IMR-90 (cell line): ENCODE measurements around the gene GLTPD2. TPM values are rescaled to one million over a fixed set of nuclear protein-coding genes. Genes with fewer than 3 reads are reported as not detected.

Experiments used
- ATAC-seq: fragments of 200-7000 bp; cut with Tn5 transposase; 2 replicates; pipeline ENCODE4 v1.9.1; 2020; ENCODE audit warnings: low read depth, mild to moderate bottlenecking, moderate library complexity
- BruUV-seq: library from RNA; stranded (reverse); fragments of 400-500 nt; replicated peaks from 2 replicates; lab custom pipeline; 2021; lab: Mats Ljungman, UMichigan
- CTCF ChIA-PET: fragments of 300-600 bp; formaldehyde crosslinking; extraction: SDS; loops from one replicate; lab custom pipeline; 2021; ENCODE audit warnings: antibody characterized with exemption; lab: Yijun Ruan, JAX
- POLR2A ChIA-PET: fragments of 300-600 bp; sonication (Branson Sonifier 250); formaldehyde crosslinking; loops from one replicate; lab custom pipeline; 2022; ENCODE audit warnings: antibody characterized with exemption; ENCODE audit not compliant: unreplicated experiment; lab: Charles Lee
- DNase-seq: peaks from one replicate; pipeline ENCODE4 v3.0.0; 2013
- H2AFZ ChIP-seq: replicated peaks from 2 replicates; pipeline ENCODE3; 2013; ENCODE audit warnings: low read length, mild to moderate bottlenecking; ENCODE audit not compliant: poor library complexity
- H2AK5ac ChIP-seq: 2 replicates; pipeline ENCODE4 v1.6.1; 2013; ENCODE audit warnings: low read depth, low read length, inconsistent platforms
- H2AK9ac ChIP-seq: replicated peaks from 2 replicates; pipeline ENCODE3; 2013; ENCODE audit warnings: mild to moderate bottlenecking, low read depth, low read length, moderate library complexity; ENCODE audit not compliant: poor library complexity
- H2BK120ac ChIP-seq: 2 replicates; pipeline ENCODE4 v1.6.1; 2013; ENCODE audit warnings: low read depth, low read length, inconsistent platforms
- H2BK15ac ChIP-seq: 3 replicates; pipeline ENCODE4 v1.6.1; 2013; ENCODE audit warnings: low read depth, low read length, inconsistent platforms
- H2BK20ac ChIP-seq: 2 replicates; pipeline ENCODE4 v1.6.1; 2013; ENCODE audit warnings: low read depth, mild to moderate bottlenecking, inconsistent platforms, low read length, moderate library complexity
- H2BK5ac ChIP-seq: 2 replicates; pipeline ENCODE4 v1.6.1; 2013; ENCODE audit warnings: mild to moderate bottlenecking, low read depth, low read length, inconsistent platforms; ENCODE audit not compliant: poor library complexity, severe bottlenecking
- H3K14ac ChIP-seq: replicated peaks from 2 replicates; pipeline ENCODE4 v1.6.1; 2013; ENCODE audit warnings: low read depth, low read length, inconsistent platforms
- H3K18ac ChIP-seq: 2 replicates; pipeline ENCODE4 v1.6.1; 2013; ENCODE audit warnings: low read depth, low read length, control low read depth
- H3K23ac ChIP-seq: 2 replicates; pipeline ENCODE4 v1.6.1; 2013; ENCODE audit warnings: low read depth, low read length, inconsistent platforms
- H3K27ac ChIP-seq: 2 replicates; pipeline ENCODE4 v1.5.1; 2013; ENCODE audit warnings: mild to moderate bottlenecking, control low read depth, low read length; ENCODE audit not compliant: insufficient read depth
- H3K27me3 ChIP-seq: 2 replicates; pipeline ENCODE4 v1.6.1; 2013; ENCODE audit warnings: low read length; ENCODE audit not compliant: control insufficient read depth, insufficient read depth
- H3K36me3 ChIP-seq: 2 replicates; pipeline ENCODE4 v1.6.1; 2013; ENCODE audit warnings: low read length, mixed read lengths; ENCODE audit not compliant: control insufficient read depth, insufficient read depth
- H3K4ac ChIP-seq: 2 replicates; pipeline ENCODE4 v1.6.1; 2013; ENCODE audit warnings: low read depth, low read length, inconsistent platforms
- H3K4me1 ChIP-seq: 2 replicates; pipeline ENCODE4 v1.6.1; 2013; ENCODE audit warnings: low read length, mixed read lengths; ENCODE audit not compliant: control insufficient read depth, insufficient read depth
- H3K4me2 ChIP-seq: 2 replicates; pipeline ENCODE4 v1.6.1; 2013; ENCODE audit warnings: low read depth, mild to moderate bottlenecking, control low read depth, low read length, moderate library complexity
- H3K4me3 ChIP-seq: 2 replicates; pipeline ENCODE4 v1.5.1; 2013; ENCODE audit warnings: low read depth, mild to moderate bottlenecking, control low read depth, low read length, moderate library complexity; ENCODE audit not compliant: insufficient read depth
- H3K56ac ChIP-seq: 2 replicates; pipeline ENCODE4 v1.6.1; 2013; ENCODE audit warnings: low read length, inconsistent platforms; ENCODE audit not compliant: insufficient read depth; ENCODE audit errors: extremely low read depth
- H3K79me1 ChIP-seq, 2 experiments: 2 replicates each; pipeline ENCODE4 v1.6.1; 2013; ENCODE audit warnings: low read length in 2 of 2, inconsistent platforms in 1 of 2, low read depth in 1 of 2
- H3K9ac ChIP-seq: 2 replicates; pipeline ENCODE4 v1.6.1; 2013; ENCODE audit warnings: low read depth, low read length, control low read depth
- H3K9me1 ChIP-seq: 2 replicates; pipeline ENCODE4 v1.6.1; 2013; ENCODE audit warnings: low read length, inconsistent platforms; ENCODE audit not compliant: insufficient read depth
- H3K9me3 ChIP-seq: 2 replicates; pipeline ENCODE4 v1.6.1; 2013; ENCODE audit warnings: low read length; ENCODE audit not compliant: control insufficient read depth, insufficient read depth
- H4K20me1 ChIP-seq: 2 replicates; pipeline ENCODE4 v1.6.1; 2013; ENCODE audit warnings: low read length, inconsistent platforms; ENCODE audit not compliant: insufficient read depth
- H4K5ac ChIP-seq: 2 replicates; pipeline ENCODE4 v1.6.1; 2013; ENCODE audit warnings: mild to moderate bottlenecking, low read depth, low read length, control low read depth
- H4K8ac ChIP-seq, 2 experiments: 2 replicates each; pipeline ENCODE4 v1.6.1; 2013; ENCODE audit warnings: low read depth in 2 of 2, low read length in 2 of 2, control low read depth in 1 of 2, inconsistent platforms in 1 of 2
- H4K91ac ChIP-seq: 2 replicates; pipeline ENCODE4 v1.6.1; 2013; ENCODE audit warnings: low read depth, low read length, inconsistent platforms; ENCODE audit not compliant: insufficient read depth
- BHLHE40 ChIP-seq: fragments of 150-350 bp; IDR thresholded peaks from 2 replicates; pipeline ENCODE4 v1.6.1; 2016; ENCODE audit warnings: mild to moderate bottlenecking, low read depth, low read length
- CEBPB ChIP-seq: IDR thresholded peaks from 2 replicates; pipeline ENCODE4 v1.6.1; 2012; ENCODE audit warnings: low read depth, low read length, improper control_type of control experiment
- CHD1 ChIP-seq: IDR thresholded peaks from 2 replicates; pipeline ENCODE4 v1.6.1; 2012; ENCODE audit warnings: low read depth, low read length, improper control_type of control experiment
- ELK1 ChIP-seq: fragments of 150-350 bp; IDR thresholded peaks from 2 replicates; pipeline ENCODE4 v1.6.1; 2016; ENCODE audit warnings: low read depth, mild to moderate bottlenecking, low read length, moderate library complexity, borderline replicate concordance
- FOS ChIP-seq: fragments of 150-350 bp; IDR thresholded peaks from 2 replicates; pipeline ENCODE4 v1.6.1; 2016; ENCODE audit warnings: low read depth, low read length
- MAFK ChIP-seq: IDR thresholded peaks from 2 replicates; pipeline ENCODE4 v1.6.1; 2012; ENCODE audit warnings: low read depth, low read length, improper control_type of control experiment
- MAZ ChIP-seq: IDR thresholded peaks from 2 replicates; pipeline ENCODE4 v1.6.1; 2012; ENCODE audit warnings: low read depth, mild to moderate bottlenecking, low read length, improper control_type of control experiment, moderate library complexity, borderline replicate concordance
- MXI1 ChIP-seq: IDR thresholded peaks from 2 replicates; pipeline ENCODE4 v1.6.1; 2012; ENCODE audit warnings: low read depth, mild to moderate bottlenecking, low read length, moderate library complexity, borderline replicate concordance
- NFE2L2 ChIP-seq: fragments of 150-350 bp; IDR thresholded peaks from 2 replicates; pipeline ENCODE4 v1.6.1; 2016; ENCODE audit warnings: low read depth, mild to moderate bottlenecking, low read length
- POLR2A ChIP-seq: IDR thresholded peaks from 2 replicates; pipeline ENCODE4 v1.6.1; 2012; ENCODE audit warnings: mild to moderate bottlenecking, low read depth, low read length
- RAD21 ChIP-seq: IDR thresholded peaks from 2 replicates; pipeline ENCODE4 v1.6.1; 2012; ENCODE audit warnings: low read length, improper control_type of control experiment
- RCOR1 ChIP-seq: IDR thresholded peaks from 2 replicates; pipeline ENCODE4 v1.6.1; 2012; ENCODE audit warnings: mild to moderate bottlenecking, low read length, improper control_type of control experiment; ENCODE audit not compliant: insufficient replicate concordance
- RFX5 ChIP-seq: IDR thresholded peaks from 2 replicates; pipeline ENCODE4 v1.8.0; 2012; ENCODE audit warnings: low read depth, mild to moderate bottlenecking, low read length, moderate library complexity
- SMC3 ChIP-seq: fragments of 150-350 bp; IDR thresholded peaks from 2 replicates; pipeline ENCODE4 v1.6.1; 2016; ENCODE audit warnings: low read depth, mild to moderate bottlenecking, antibody characterized with exemption, low read length, moderate library complexity
- WGBS, 2 experiments: methylation state at CpG; one replicate each; pipeline versions ENCODE4 v1.1.5 to v1.1.7; 2013; ENCODE audit warnings: missing lambda C conversion rate in 2 of 2; ENCODE audit not compliant: insufficient read length in 1 of 2; ENCODE audit errors: extremely low coverage in 2 of 2; 5-methylcytosine and 5-hydroxymethylcytosine counted together
- dilution Hi-C: fragments of 300-500 bp; cut with HindIII; formaldehyde crosslinking; loops from one replicate; pipeline ENCODE4 v1.14.3; 2018; ENCODE audit warnings: low sequenced_read_pairs; ENCODE audit not compliant: unreplicated experiment
- in situ Hi-C: fragments of 300-500 bp; cut with MboI; formaldehyde crosslinking; loops from 3 replicates; pipeline ENCODE4 v1.14.3; 2019; ENCODE audit warnings: low sequenced_read_pairs, inconsistent platforms, mixed read lengths
- intact Hi-C: fragments of 100-400 bp; cut with micrococcal nuclease; formaldehyde crosslinking; loops from 2 replicates; pipeline ENCODE4 v1.10.0; 2022
- polyA plus RNA-seq, 3 experiments: library from polyadenylated mRNA; depleted of rRNA; stranded (reverse); fragments of >200 nt; gene quantifications; 2 replicates each; pipeline ENCODE4 v1.2.3, GENCODE V29; 2012; ENCODE audit warnings: low replicate concordance in 1 of 3
- total RNA-seq: library from RNA; depleted of rRNA; stranded (reverse); fragments of >200 nt; gene quantifications from 2 replicates; pipeline ENCODE4 v1.2.3, GENCODE V29; 2012
- TF ChIP-seq, protein P1 (sequence below): conservative IDR thresholded peaks from 2 replicates; pipeline ENCODE4 v1.5.1; 2012; ENCODE audit warnings: mild to moderate bottlenecking, low read depth, low read length, improper control_type of control experiment

GLTPD2 gene
- total and polyA plus RNA-seq, 2 of the 4 experiments (the other 2 are of a cell fraction) = not detected

DNA sequence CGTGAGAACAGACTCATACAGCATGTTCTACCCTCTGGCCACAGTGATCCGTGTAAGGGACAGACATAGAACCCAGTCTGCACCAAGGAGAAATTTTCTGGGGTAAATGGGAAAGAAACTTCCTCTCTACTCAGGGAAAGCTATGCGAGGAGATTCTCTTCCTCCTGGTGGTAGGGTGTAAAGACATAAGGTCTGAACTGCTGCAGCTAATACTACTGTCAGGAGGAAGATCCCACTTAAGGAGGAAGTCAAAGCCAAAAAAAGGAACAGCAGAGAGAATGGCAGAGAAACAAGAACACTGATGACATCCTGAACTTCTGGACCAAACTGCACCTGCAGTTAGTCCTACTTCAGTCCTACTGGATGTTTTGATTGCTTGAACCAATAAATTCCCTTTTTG lies 24.2 kb upstream of the GLTPD2 start:
- BruUV-seq = no TSS peak
- ATAC-seq = no peak
- Histone ChIP-seq H2AK9ac (no peak overlapping the region), H3K27me3 (peaks cover 12% of the 10 kb centered on the region), H2BK15ac (no peak overlapping the region), H3K4me3 (no peak overlapping the region), H4K5ac (no peak overlapping the region), H2BK5ac (no peak overlapping the region), H4K91ac (no peak overlapping the region), H2AK5ac (no peak overlapping the region), H3K4ac (no peak overlapping the region), H2BK120ac (no peak overlapping the region), H3K56ac (no peak overlapping the region), H4K8ac (no peak overlapping the region), H3K18ac (no peak overlapping the region), H3K4me1 (no peaks in the 10 kb centered on the region), H2BK20ac (no peak overlapping the region), H3K36me3 (no peaks in the 10 kb centered on the region), H2AFZ (no peak overlapping the region), H3K14ac (no peak overlapping the region), H3K79me1 (no peaks in the 10 kb centered on the region), H3K27ac (no peak overlapping the region), H3K9me3 (no peaks in the 10 kb centered on the region), H3K23ac (no peak overlapping the region), H3K4me2 (no peak overlapping the region), H3K9me1 (0 out of 2 replicates have a peak, but pooled peaks cover 3% of the 10 kb centered on the region), H4K20me1 (no peaks in the 10 kb centered on the region), H3K9ac (no peak overlapping the region)
- in situ Hi-C loops = no loop called here
- TF ChIP-seq RCOR1 (no peak), RAD21 (no peak), POLR2A (no peak), CHD1 (no peak), BHLHE40 (no peak), RFX5 (no peak), SMC3 (no peak), MAFK (no peak), NFE2L2 (no peak), ELK1 (no peak), MXI1 (no peak), MAZ (no peak), FOS (no peak), CEBPB (no peak)
- TF ChIP-seq, protein P1, sequence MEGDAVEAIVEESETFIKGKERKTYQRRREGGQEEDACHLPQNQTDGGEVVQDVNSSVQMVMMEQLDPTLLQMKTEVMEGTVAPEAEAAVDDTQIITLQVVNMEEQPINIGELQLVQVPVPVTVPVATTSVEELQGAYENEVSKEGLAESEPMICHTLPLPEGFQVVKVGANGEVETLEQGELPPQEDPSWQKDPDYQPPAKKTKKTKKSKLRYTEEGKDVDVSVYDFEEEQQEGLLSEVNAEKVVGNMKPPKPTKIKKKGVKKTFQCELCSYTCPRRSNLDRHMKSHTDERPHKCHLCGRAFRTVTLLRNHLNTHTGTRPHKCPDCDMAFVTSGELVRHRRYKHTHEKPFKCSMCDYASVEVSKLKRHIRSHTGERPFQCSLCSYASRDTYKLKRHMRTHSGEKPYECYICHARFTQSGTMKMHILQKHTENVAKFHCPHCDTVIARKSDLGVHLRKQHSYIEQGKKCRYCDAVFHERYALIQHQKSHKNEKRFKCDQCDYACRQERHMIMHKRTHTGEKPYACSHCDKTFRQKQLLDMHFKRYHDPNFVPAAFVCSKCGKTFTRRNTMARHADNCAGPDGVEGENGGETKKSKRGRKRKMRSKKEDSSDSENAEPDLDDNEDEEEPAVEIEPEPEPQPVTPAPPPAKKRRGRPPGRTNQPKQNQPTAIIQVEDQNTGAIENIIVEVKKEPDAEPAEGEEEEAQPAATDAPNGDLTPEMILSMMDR = no peak
- WGBS, 2 experiments = no CpG with 5 or more reads among the region's 3 CpGs
- ChIA-PET CTCF (no interaction called here), POLR2A (no interaction called here)
- intact Hi-C loops = no loop called here
- no peak for DNase-seq
- dilution Hi-C loops = no loop called here
